Fibroblast of villous mesenchyme (primary cell): ENCODE data around the gene NDUFC2. TPM values are rescaled to one million over a fixed set of nuclear protein-coding genes. Genes with fewer than 3 reads are reported as not detected.
"Not testable (repeated sequence)": the region's sequence is repeated elsewhere in the genome, so short reads cannot be mapped to it uniquely, and the experiment has no call there.

Experiments
- DNase-seq: peaks from one replicate; pipeline ENCODE4 v3.0.0-alpha.2; 2010; ENCODE audit warnings: low read depth
- H3K4me3 ChIP-seq: 2 replicates; pipeline ENCODE4 v1.5.1; 2011; ENCODE audit warnings: low read depth, mild to moderate bottlenecking, low read length
- CTCF ChIP-seq: IDR thresholded peaks from 2 replicates; pipeline ENCODE4 v1.5.1; 2012; ENCODE audit warnings: low read depth, mild to moderate bottlenecking, low read length; ENCODE audit not compliant: insufficient read depth
- total RNA-seq: library from RNA; depleted of rRNA; stranded (reverse); fragments of >200 nt; gene quantifications from 2 replicates; pipeline ENCODE4 v1.2.3, GENCODE V29; 2012

NDUFC2 gene
- total RNA-seq, 1 donor: 120 TPM

- DNase-seq: no peak
- no peak overlapping the region for H3K4me3 ChIP-seq
- no peak for TF ChIP-seq CTCF
Observed at GRCh38 chr11:78041843-78042440, 37.7 kb downstream of the NDUFC2 start.

- H3K4me3 ChIP-seq, DNase-seq: not testable (repeated sequence)
Observed at GRCh38 chr11:78041380-78041719, 38.3 kb downstream of the NDUFC2 start.

DNA sequence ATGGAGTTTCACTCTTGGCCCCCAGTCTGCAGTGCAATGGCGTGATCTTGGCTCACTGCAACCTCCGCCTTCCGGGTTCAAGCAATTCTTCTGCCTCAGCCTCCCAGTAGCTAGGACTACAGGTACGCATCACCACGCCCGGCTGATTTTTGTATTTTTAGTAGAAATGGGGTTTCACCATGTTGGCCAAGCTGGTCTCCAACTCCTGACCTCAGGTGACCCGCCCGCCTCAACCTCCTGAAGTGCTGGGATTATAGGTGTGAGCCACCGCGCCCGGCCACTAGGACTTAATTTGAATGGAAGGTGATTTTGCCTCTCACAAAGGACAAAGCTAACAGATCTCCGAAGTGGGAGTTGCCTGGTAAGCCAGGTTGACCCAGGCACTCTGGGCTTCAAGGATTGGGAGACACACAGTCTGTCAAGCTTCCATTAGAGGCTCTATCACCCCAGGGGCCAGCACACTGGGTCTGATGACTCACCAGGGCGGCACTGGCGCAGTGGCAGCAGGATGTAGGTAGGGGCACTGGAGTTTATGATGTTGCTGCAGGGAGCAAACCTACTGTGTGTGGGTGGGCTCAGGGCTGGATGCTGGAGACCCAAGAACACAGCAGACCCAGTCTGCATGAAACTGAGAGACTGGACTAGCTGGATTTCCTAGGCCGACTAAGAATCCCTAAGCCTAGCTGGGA is 38.8 kb downstream of the NDUFC2 start:
- H3K4me3 ChIP-seq: no peak overlapping the region
- DNase-seq: no peak
- TF ChIP-seq CTCF: no peak

DNA sequence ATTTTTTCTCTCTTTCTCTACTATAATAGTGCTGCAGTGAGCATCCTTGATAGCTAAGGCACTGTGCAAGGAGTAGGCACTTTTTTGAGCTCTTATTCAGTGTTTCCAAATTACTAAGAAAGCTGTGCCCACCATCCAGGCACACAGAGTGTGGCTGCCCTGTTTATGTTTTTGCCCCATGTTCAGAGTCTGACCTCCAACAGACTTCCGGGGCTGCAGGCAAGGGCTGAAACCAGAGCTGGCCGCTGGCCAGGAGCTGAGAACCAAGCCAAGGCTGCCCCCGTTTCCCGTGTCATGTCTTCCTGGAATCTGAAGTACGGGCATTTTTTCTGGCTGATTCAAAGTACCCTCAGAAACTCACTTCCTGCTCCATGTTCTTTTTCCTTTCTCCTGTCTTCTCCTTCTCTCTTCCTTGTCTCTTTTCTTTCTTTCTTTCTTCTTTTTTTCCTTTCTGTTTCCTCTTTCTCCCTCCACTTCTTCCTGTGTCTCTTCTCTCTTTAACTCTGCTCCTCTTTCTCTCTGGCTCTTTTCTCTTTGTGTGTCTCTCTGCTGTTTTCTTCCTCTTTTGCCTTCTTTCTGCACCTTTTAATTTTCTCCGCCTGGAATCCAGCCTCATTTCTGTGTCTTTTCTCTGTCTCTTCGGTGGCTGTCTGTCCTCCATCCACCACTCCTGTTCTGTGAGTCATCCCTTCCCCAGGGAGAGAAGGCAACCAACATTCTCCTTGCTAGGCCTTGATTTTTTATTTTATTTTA is 39.6 kb downstream of the NDUFC2 start:
- DNase-seq: peak; percentile 82
- no peak for TF ChIP-seq CTCF
- no peak overlapping the region for H3K4me3 ChIP-seq

GRCh38 chr11:78039391-78039918 is 40.2 kb downstream of the NDUFC2 start:
- no peak for TF ChIP-seq CTCF
- H3K4me3 ChIP-seq: no peak overlapping the region
- no peak for DNase-seq

DNA sequence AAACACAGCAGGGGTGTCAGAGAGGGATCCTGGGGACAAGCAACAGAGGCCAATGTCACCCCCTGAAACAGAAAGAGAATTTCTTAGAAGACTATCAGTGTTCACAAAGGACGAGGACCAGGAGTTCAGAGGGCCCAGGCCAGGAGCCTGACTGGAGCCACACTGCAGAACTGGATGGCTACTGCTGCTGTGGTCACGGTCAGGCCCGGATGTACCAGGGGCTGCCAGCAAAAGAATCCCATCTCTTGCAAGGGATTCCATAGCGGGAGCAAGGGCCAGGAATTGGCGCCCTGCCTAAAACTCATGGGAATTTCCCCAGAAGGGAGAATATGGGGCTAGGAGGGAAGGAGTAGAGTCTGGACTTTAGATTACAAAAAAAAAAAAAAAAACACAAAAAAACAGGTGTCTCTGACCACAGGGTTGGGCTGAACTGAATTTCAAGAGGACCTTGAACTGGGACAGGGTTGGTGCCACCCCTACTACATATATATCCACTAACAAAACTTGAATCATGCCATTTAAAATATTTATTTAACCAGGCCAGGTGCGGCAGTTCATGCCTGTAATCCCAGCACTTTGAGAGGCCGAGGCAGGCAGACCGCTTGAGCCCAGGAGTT is 40.9 kb downstream of the NDUFC2 start:
- H3K4me3 ChIP-seq: no peak overlapping the region
- no peak for DNase-seq
- no peak for TF ChIP-seq CTCF
